Iris pigment epithelial cell (primary cell): Measurements from ENCODE around the gene CLASP1.
"Not testable (repeated sequence)": the region's sequence is repeated elsewhere in the genome, so short reads cannot be mapped to it uniquely, and the experiment has no call there.

ENCODE experiments used
- DNase-seq: peaks from one replicate; pipeline ENCODE4 v3.0.0-alpha.2; 2011; ENCODE audit warnings: low read depth

The CLASP1 gene

DNA sequence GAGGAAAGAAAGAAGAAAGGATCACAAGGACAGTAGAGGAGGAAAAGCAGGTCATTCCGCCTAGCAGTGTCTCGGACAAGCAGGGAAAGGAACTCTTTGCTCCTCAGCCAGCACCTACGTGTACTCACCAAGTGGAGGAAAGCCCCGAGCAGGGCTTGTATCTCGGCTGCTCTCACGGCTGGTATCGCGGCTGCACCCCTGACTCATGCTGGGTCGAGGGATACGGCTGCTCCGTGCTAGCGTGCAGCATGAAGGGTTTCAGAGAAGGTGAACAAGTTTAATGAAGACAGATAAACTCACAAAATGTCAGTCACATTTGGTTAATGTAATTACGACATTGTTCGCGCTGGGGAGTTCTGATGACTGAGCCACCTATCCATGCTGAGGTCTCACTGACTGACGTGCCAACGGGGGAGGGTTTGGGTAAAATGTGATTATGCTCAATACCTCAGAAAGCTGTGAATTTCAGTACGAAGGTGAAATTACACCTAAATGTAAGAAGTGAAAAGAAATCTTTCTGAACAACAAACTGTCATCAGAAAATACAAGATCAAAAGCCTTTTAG lies 230.7 kb downstream of the CLASP1 start:
- DNase-seq = no peak

DNA sequence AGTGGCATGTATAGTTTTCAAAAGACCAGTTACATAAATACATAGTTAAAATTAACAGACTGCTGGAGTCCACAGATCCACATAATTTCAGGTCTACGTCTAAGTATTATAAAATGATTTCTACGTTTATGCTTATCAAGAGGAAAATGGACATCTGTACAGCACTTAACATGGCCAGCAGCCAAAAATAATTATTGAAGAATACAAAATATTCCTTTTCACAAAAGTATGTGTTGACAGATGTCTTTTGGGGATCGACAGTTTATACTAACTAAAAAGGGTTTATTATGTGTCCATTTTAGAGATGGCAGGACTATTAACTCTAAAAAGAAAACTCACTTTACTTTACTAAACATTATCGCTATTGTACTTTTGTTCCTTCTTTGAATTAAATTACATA lies 231.4 kb downstream of the CLASP1 start:
- no peak for DNase-seq

DNA sequence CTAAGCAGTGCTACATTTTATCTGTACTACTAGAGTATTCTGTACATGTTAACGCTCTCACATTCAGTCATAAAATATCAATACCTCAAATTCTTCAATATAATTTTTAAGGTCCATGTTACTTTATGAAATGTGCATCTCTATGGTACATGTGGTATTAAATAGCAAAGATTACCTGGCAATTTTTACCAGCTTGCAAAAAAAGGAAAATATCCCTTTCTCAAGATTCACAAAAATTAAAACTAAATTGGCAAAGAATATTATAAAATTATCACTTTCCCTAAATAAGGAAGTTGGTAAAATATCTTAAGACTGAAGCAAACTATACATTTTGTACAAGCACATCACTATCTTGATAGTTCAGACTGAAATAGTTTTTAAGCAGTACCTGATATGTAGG lies 233.5 kb downstream of the CLASP1 start:
- no peak for DNase-seq

DNA sequence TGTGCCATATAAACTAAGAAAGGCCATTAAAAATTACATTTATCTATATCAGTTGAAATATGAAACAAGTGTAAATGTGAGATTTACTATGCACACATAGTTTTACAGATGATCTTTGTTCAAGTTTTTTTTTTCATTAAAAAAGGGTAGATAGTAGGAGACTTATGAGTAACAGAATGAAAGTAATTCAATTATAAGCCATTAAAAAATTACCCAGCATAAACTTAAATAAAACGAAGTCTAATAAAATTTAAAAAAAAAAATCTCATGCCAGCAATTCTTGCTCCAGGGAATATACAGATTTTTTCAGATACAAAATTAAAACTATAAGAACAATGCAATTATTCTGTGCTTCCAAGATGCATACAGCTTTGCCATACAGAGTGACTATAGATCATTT lies 236.9 kb downstream of the CLASP1 start:
- DNase-seq = no peak

- DNase-seq = no peak
Measured at GRCh38 chr2:121409966-121410365, 239.3 kb downstream of the CLASP1 start.

DNA sequence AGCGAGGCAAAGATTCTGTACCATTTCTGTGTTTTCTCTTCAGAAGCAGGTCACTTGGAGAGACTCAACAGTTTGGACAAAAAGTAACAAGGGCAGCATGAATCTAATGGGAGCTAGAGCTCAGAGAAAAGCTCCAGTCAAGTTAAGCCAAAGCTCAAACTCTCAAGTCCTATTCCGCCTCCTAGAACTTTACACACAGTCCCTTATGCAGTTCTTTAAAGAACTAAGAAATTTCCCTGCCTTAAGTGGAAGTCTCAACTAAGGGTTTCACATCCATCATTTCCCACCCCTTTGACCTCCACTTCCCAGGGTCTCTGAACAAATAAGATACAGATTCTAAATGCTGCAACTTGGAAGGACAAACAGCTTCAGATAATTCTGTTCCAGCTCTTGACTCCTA lies 239.9 kb downstream of the CLASP1 start:
- no peak for DNase-seq

- peak; percentile 60 for DNase-seq
Measured at GRCh38 chr2:121408641-121409040, 240.6 kb downstream of the CLASP1 start.

- no peak for DNase-seq
Measured at GRCh38 chr2:121405233-121405632, 244.0 kb downstream of the CLASP1 start.

GRCh38 chr2:121400201-121400600 lies 249.1 kb downstream of the CLASP1 start:
- peak; percentile 63 for DNase-seq

- DNase-seq = peak; percentile 53
Measured at GRCh38 chr2:121398853-121399252, 250.4 kb downstream of the CLASP1 start.

- no peak for DNase-seq
Measured at GRCh38 chr2:121390082-121390692, 259.1 kb downstream of the CLASP1 start.

GRCh38 chr2:121388371-121388770 lies 260.9 kb downstream of the CLASP1 start:
- peak; percentile 31 for DNase-seq

DNA sequence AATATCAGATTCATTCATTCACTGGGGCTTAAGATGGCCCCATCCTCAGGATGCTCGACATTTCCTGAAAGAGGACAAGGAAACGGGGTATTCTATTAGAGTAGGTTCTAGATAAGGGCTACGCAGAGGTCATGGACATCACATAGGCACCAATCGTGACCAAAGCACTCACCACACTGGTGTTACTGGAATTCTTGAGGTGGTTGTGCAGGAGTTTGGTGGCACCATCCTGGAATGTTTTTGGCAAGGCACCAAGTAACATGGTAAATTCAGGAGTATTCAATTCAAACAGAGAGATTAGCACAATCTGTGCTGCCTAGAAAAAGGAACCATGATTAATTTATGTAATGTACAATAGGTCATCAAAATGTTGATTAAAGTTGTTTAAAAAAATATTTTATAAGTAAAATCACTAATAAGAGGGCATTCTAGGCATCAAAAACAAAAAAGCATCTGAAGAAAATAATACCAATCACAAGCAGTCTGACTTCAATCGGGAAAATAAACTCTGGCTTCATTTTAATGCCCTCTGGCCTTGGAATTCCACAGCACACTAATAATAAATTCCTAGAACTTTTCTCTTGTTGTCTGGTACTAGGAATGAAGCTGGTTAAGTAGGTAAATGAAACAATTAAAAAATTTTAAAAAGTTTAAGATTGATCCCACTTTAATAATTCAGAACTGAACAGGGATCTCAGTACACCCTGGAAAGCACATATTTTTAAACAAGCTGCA lies 261.5 kb downstream of the CLASP1 start:
- peak; percentile 50 for DNase-seq

- peak; percentile 85 for DNase-seq
Measured at GRCh38 chr2:121386707-121387106, 262.6 kb downstream of the CLASP1 start.

- DNase-seq = no peak
Measured at GRCh38 chr2:121386102-121386501, 263.2 kb downstream of the CLASP1 start.

GRCh38 chr2:121382744-121383143 lies 266.5 kb downstream of the CLASP1 start:
- peak; percentile 29 for DNase-seq

DNA sequence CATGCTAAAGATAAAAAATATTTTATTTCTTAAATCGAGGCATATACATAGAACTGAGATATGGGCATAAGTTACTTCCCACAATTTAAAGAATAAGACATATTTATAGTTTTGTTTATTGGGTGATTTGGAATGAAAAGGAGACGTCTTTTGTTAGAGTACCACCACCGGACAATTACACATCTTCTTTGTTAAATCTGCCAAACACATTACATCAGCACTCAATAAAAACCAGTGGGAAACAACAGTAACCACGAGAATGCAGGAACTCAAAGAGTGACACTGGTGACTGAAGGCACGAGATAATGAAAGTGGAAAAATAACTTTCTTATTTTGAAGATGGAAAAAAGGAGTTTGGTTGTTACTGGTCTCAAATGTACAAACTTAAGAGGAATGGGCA lies 271.6 kb downstream of the CLASP1 start:
- DNase-seq = peak; percentile 34

- DNase-seq = peak; percentile 29
Measured at GRCh38 chr2:121376535-121377250, 272.6 kb downstream of the CLASP1 start.

DNA sequence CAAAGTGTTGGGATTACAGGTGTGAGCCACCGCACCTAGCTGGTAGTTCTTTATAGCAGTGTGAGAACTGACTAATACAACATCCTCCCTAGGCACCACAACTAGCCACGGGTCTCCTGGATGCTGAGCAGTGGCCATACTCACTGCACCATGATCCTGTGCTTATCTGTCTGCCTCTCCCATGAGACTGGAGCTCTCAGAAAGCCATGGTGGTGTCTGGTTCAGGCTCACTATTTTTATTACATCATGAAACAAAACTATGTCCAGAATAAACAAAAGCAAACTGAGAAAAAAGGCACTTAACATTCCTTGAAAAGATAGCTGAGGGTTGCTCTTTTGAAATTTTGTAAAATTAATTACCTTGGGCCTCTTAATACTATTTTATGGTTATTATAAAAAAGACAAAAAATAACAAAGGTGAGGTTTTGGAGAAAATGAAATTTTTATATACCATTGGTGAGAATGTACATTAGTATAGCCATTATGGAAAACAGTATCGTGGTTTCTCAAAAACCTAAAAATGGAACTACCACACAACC lies 273.6 kb downstream of the CLASP1 start:
- peak; percentile 71 for DNase-seq

DNA sequence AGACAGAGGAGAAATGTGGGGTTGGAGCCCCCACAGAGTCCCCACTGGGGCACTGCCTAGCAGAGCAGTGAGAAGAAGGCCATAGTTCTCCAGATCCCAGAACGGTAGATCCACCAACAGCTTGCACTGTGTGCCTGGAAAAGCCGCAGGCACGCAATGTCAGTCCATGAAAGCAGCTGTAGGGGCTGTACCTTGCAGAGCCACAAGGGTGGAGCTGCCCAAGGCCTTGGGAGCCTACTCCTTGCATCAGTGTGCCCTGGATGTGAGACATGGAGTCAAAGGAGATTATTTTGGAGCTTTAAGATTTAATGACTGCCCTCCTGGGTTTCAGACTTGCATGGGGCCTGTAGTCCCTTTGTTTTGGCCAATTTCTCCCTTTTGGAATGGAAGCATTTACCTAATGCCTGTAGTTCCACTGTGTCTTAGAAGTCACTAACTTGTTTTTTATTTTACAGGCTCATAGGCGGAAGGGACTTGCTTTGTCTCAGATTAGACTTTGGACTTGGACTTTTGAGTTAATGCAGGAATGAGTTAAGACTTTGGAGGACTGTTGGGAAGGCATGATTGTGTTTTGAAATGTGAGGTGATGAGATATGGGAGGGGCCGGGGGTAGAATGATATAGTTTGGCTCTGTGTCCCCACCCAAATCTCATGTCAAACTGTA lies 274.7 kb downstream of the CLASP1 start:
- DNase-seq = not testable (repeated sequence)

GRCh38 chr2:121372721-121373353 lies 276.4 kb downstream of the CLASP1 start:
- no peak for DNase-seq

GRCh38 chr2:121372082-121372481 lies 277.2 kb downstream of the CLASP1 start:
- no peak for DNase-seq
